ENCODE results near the gene NFIX.
A peak's percentile ranks its signal among the peaks of the same experiment; 100 is the strongest.

NFIX gene

GRCh38 chr19:13056052-13056660 lies 60.9 kb downstream of the NFIX start:
- no peak for DNase-seq (ENCODE audit: low spot score)

- no peak for DNase-seq (ENCODE audit: low spot score)
Measured at GRCh38 chr19:13057147-13057572, 61.9 kb downstream of the NFIX start.

GRCh38 chr19:13057744-13058143 lies 62.5 kb downstream of the NFIX start:
- DNase-seq (ENCODE audit: low spot score), result no peak

GRCh38 chr19:13058951-13059660 lies 63.8 kb downstream of the NFIX start:
- no peak for DNase-seq (ENCODE audit: low spot score)

- no peak for DNase-seq (ENCODE audit: low spot score)
Measured at GRCh38 chr19:13060233-13060963, 65.1 kb downstream of the NFIX start.

- DNase-seq (ENCODE audit: low spot score), result peak; percentile 77
Measured at GRCh38 chr19:13060964-13061927, 66.0 kb downstream of the NFIX start.

GRCh38 chr19:13062317-13062716 lies 67.0 kb downstream of the NFIX start:
- no peak for DNase-seq (ENCODE audit: low spot score)

- no peak for DNase-seq (ENCODE audit: low spot score)
Measured at GRCh38 chr19:13063461-13064091, 68.3 kb downstream of the NFIX start.

GRCh38 chr19:13064092-13064489 lies 68.8 kb downstream of the NFIX start:
- DNase-seq (ENCODE audit: low spot score), result no peak

GRCh38 chr19:13066226-13066625 lies 71.0 kb downstream of the NFIX start:
- no peak for DNase-seq (ENCODE audit: low spot score)

- DNase-seq (ENCODE audit: low spot score), result no peak
Measured at GRCh38 chr19:13066933-13067807, 71.9 kb downstream of the NFIX start.

- no peak for DNase-seq (ENCODE audit: low spot score)
Measured at GRCh38 chr19:13068085-13068846, 73.0 kb downstream of the NFIX start.

- no peak for DNase-seq (ENCODE audit: low spot score)
Measured at GRCh38 chr19:13069415-13070359, 74.4 kb downstream of the NFIX start.

GRCh38 chr19:13070425-13071140 lies 75.3 kb downstream of the NFIX start:
- DNase-seq (ENCODE audit: low spot score), result no peak

- no peak for DNase-seq (ENCODE audit: low spot score)
Measured at GRCh38 chr19:13071444-13072187, 76.3 kb downstream of the NFIX start.

GRCh38 chr19:13072188-13072908 lies 77.1 kb downstream of the NFIX start:
- no peak for DNase-seq (ENCODE audit: low spot score)
